H1 (cell line): ENCODE results near the gene TMEM198. TPM values are rescaled to one million over a fixed set of nuclear protein-coding genes. Genes with fewer than 3 reads are reported as not detected.

Experiments used
- CTCF ChIA-PET: fragments of 300-600 bp; sonication (Branson Sonifier 250); formaldehyde crosslinking; loops from one replicate; lab custom pipeline; 2021; ENCODE audit not compliant: partially characterized antibody; lab: Charles Lee
- POLR2A ChIA-PET: fragments of 300-600 bp; sonication (Branson Sonifier 250); formaldehyde crosslinking; loops from one replicate; lab custom pipeline; 2021; ENCODE audit warnings: inconsistent platforms; ENCODE audit not compliant: partially characterized antibody; lab: Charles Lee
- DNase-seq, 2 experiments: peaks; one replicate each; pipeline versions ENCODE4 v3.0.0 to v3.0.0-alpha.2; 2010 to 2022; ENCODE audit warnings: low spot score in 2 of 2, low read depth in 1 of 2, mixed read lengths in 1 of 2
- FAIRE-seq: peaks from 2 replicates; lab custom pipeline; 2011; peaks lifted over from hg19 to GRCh38; lab: Jason Lieb, UNC
- H2AFZ ChIP-seq: 2 replicates; pipeline ENCODE4 v1.8.1; 2012; ENCODE audit warnings: low read length, inconsistent platforms
- H2AK5ac ChIP-seq: 2 replicates; pipeline ENCODE4 v1.6.1; 2013; ENCODE audit warnings: low read depth, low read length
- H2BK120ac ChIP-seq: replicated peaks from 2 replicates; pipeline ENCODE3; 2013; ENCODE audit warnings: low read depth, low read length, inconsistent platforms
- H2BK12ac ChIP-seq: 2 replicates; pipeline ENCODE4 v1.6.1; 2013; ENCODE audit warnings: low read depth, low read length
- H2BK15ac ChIP-seq: 2 replicates; pipeline ENCODE4 v1.6.1; 2013; ENCODE audit warnings: low read length
- H2BK20ac ChIP-seq: 2 replicates; pipeline ENCODE4 v1.6.1; 2013; ENCODE audit warnings: low read length
- H2BK5ac ChIP-seq: 2 replicates; pipeline ENCODE4 v1.6.1; 2013; ENCODE audit warnings: low read depth, low read length
- H3K14ac ChIP-seq: 2 replicates; pipeline ENCODE4 v1.6.1; 2013; ENCODE audit warnings: inconsistent platforms; ENCODE audit not compliant: insufficient read length
- H3K18ac ChIP-seq: 2 replicates; pipeline ENCODE4 v1.6.1; 2013; ENCODE audit warnings: low read length; ENCODE audit errors: extremely low read depth
- H3K23ac ChIP-seq: 2 replicates; pipeline ENCODE4 v1.6.1; 2013; ENCODE audit warnings: inconsistent platforms; ENCODE audit not compliant: insufficient read length
- H3K23me2 ChIP-seq: 2 replicates; pipeline ENCODE4 v1.6.1; 2013; ENCODE audit warnings: low read depth, low read length
- H3K27ac ChIP-seq: 2 replicates; pipeline ENCODE4 v1.6.1; 2011; ENCODE audit warnings: low read depth, low read length, inconsistent platforms
- H3K27me3 ChIP-seq, 4 experiments: replicated peaks in 1 of 4; 1 replicate in 1 of 4; 2 replicates in 3 of 4; pipeline versions ENCODE4 v1.6.1 to v1.8.1; 2011 to 2013; ENCODE audit warnings: low read length in 3 of 4, mild to moderate bottlenecking in 3 of 4, inconsistent platforms in 2 of 4, mixed read lengths in 2 of 4, moderate library complexity in 1 of 4; ENCODE audit not compliant: control insufficient read depth in 3 of 4, insufficient read depth in 3 of 4; ENCODE audit errors: extremely low read depth in 1 of 4
- H3K36me3 ChIP-seq, 4 experiments: 2 replicates each; pipeline versions ENCODE4 v1.6.1 to v1.8.1; 2011 to 2013; ENCODE audit warnings: mild to moderate bottlenecking in 4 of 4, low read length in 3 of 4, moderate library complexity in 2 of 4, control low read depth in 1 of 4, inconsistent platforms in 1 of 4; ENCODE audit not compliant: insufficient read depth in 4 of 4, control insufficient read depth in 2 of 4
- H3K4ac ChIP-seq: replicated peaks from 2 replicates; pipeline ENCODE3; 2013; ENCODE audit warnings: low read length, low read depth, mixed read lengths, inconsistent platforms; ENCODE audit not compliant: insufficient read length
- H3K4me1 ChIP-seq, 4 experiments: replicated peaks in 1 of 4; 1 replicate in 1 of 4; 2 replicates in 3 of 4; pipeline versions ENCODE4 v1.6.1 to v1.8.1; 2011 to 2013; ENCODE audit warnings: low read length in 3 of 4, inconsistent platforms in 2 of 4, mixed read lengths in 1 of 4; ENCODE audit not compliant: insufficient read depth in 4 of 4, control insufficient read depth in 3 of 4
- H3K4me2 ChIP-seq, 2 experiments: 2 replicates each; pipeline versions ENCODE4 v1.6.1 to v1.8.1; 2011 to 2013; ENCODE audit warnings: low read depth in 2 of 2, low read length in 2 of 2, control low read depth in 1 of 2, inconsistent platforms in 1 of 2, mild to moderate bottlenecking in 1 of 2; ENCODE audit not compliant: insufficient read depth in 1 of 2
- H3K4me3 ChIP-seq, 4 experiments: fragments of 200-600, 300-600 bp in 1 of 4; sonication (generic), shearing (Covaris generic), sonication (Bioruptor Twin) in 1 of 4; 2 replicates each; pipeline versions ENCODE4 v1.5.1 to v1.8.1; 2011 to 2016; ENCODE audit warnings: low read length in 4 of 4, low read depth in 3 of 4, control low read depth in 2 of 4, inconsistent platforms in 2 of 4, mild to moderate bottlenecking in 2 of 4, mixed read lengths in 1 of 4, moderate library complexity in 1 of 4; ENCODE audit not compliant: insufficient read depth in 2 of 4; ENCODE audit errors: extremely low read depth in 1 of 4
- H3K56ac ChIP-seq: replicated peaks from 2 replicates; pipeline ENCODE3; 2013; ENCODE audit warnings: low read depth, mild to moderate bottlenecking, mixed read lengths, low read length, inconsistent platforms; ENCODE audit not compliant: insufficient read length
- H3K79me1 ChIP-seq: 2 replicates; pipeline ENCODE4 v1.6.1; 2013; ENCODE audit warnings: low read depth, low read length, control low read depth
- H3K79me2 ChIP-seq, 2 experiments: 2 replicates each; pipeline versions ENCODE4 v1.6.1 to v1.8.1; 2012 to 2013; ENCODE audit warnings: low read length in 2 of 2, mild to moderate bottlenecking in 2 of 2, inconsistent platforms in 1 of 2; ENCODE audit not compliant: insufficient read depth in 2 of 2, control insufficient read depth in 1 of 2
- H3K9ac ChIP-seq, 4 experiments: replicated peaks in 1 of 4; 1 replicate in 1 of 4; 2 replicates in 3 of 4; pipeline versions ENCODE4 v1.6.1 to v1.8.1; 2011 to 2013; ENCODE audit warnings: low read depth in 3 of 4, low read length in 3 of 4, control low read depth in 2 of 4, mild to moderate bottlenecking in 2 of 4, moderate library complexity in 2 of 4, inconsistent platforms in 1 of 4; ENCODE audit errors: extremely low read depth in 1 of 4
- H3K9me3 ChIP-seq, 2 experiments: 2 replicates each; pipeline versions ENCODE4 v1.6.1 to v1.8.1; 2012 to 2013; ENCODE audit warnings: mild to moderate bottlenecking in 2 of 2, moderate library complexity in 2 of 2, control low read depth in 1 of 2, inconsistent platforms in 1 of 2, low read depth in 1 of 2, low read length in 1 of 2, mixed read lengths in 1 of 2; ENCODE audit not compliant: insufficient read depth in 2 of 2
- H4K20me1 ChIP-seq, 2 experiments: replicated peaks in 1 of 2; 2 replicates each; pipeline versions ENCODE3 to v1.8.1; 2011 to 2013; ENCODE audit warnings: inconsistent platforms in 2 of 2, low read length in 2 of 2, mild to moderate bottlenecking in 1 of 2; ENCODE audit not compliant: insufficient read depth in 2 of 2, control insufficient read depth in 1 of 2
- H4K5ac ChIP-seq: 2 replicates; pipeline ENCODE4 v1.6.1; 2013; ENCODE audit warnings: low read length, low read depth, mixed read lengths, inconsistent platforms; ENCODE audit not compliant: insufficient read length
- H4K8ac ChIP-seq: 2 replicates; pipeline ENCODE4 v1.8.0; 2013; ENCODE audit warnings: mild to moderate bottlenecking, moderate library complexity, low read length, inconsistent platforms; ENCODE audit not compliant: insufficient read depth; ENCODE audit errors: extremely low read depth
- H4K91ac ChIP-seq: replicated peaks from 2 replicates; pipeline ENCODE3; 2013; ENCODE audit warnings: low read length, mixed read lengths, inconsistent platforms; ENCODE audit not compliant: insufficient read length
- ASH2L ChIP-seq: fragments of 200-600, 300-600 bp; sonication (generic); IDR thresholded peaks from one replicate; pipeline ENCODE4 v1.7.1; 2017; ENCODE audit warnings: low read length
- CEBPB ChIP-seq: IDR thresholded peaks from 2 replicates; pipeline ENCODE4 v1.6.1; 2012; ENCODE audit warnings: low read depth, low read length
- EP300 ChIP-seq, 2 experiments: IDR thresholded peaks; 1 replicate in 1 of 2; 2 replicates in 1 of 2; pipeline ENCODE4 v1.6.1; 2011 to 2012; ENCODE audit warnings: low read depth in 2 of 2, low read length in 2 of 2, mild to moderate bottlenecking in 2 of 2, borderline replicate concordance in 1 of 2, inconsistent platforms in 1 of 2, moderate library complexity in 1 of 2
- FOSL1 ChIP-seq: IDR thresholded peaks from 2 replicates; pipeline ENCODE4 v1.6.1; 2011; ENCODE audit warnings: mild to moderate bottlenecking, low read depth, low read length, moderate library complexity; ENCODE audit not compliant: insufficient read depth
- SP2 ChIP-seq: IDR thresholded peaks from 2 replicates; pipeline ENCODE4 v1.6.1; 2012; ENCODE audit warnings: mild to moderate bottlenecking, low read length, inconsistent platforms
- SP4 ChIP-seq: IDR thresholded peaks from 2 replicates; pipeline ENCODE4 v1.6.1; 2012; ENCODE audit warnings: low read length, inconsistent platforms
- ZNF274 ChIP-seq: IDR thresholded peaks from 2 replicates; pipeline ENCODE4 v1.7.0; 2012; ENCODE audit warnings: low read length, borderline replicate concordance; ENCODE audit errors: extremely low read depth
- WGBS, 2 experiments: shearing (Covaris generic) in 1 of 2; methylation state at CpG; one replicate each; pipeline versions ENCODE4 v1.1.6 to v1.1.7; 2013 to 2015; ENCODE audit warnings: low lambda C conversion rate in 2 of 2, mixed read lengths in 2 of 2, inconsistent platforms in 1 of 2, low coverage in 1 of 2, missing lambda C conversion rate in 1 of 2; ENCODE audit not compliant: insufficient replicate concordance in 2 of 2, insufficient coverage in 1 of 2, insufficient read length in 1 of 2; ENCODE audit errors: extremely low coverage in 1 of 2, missing lambda C conversion rate in 1 of 2; 5-methylcytosine and 5-hydroxymethylcytosine counted together
- polyA plus RNA-seq, 7 experiments: library from polyadenylated mRNA; depleted of rRNA in 3 of 7; stranded (reverse) in 5 of 7; unstranded in 2 of 7; fragments of >200 nt in 5 of 7; fragments of 200-250 nt in 2 of 7; gene quantifications; 1 replicate in 5 of 7; 2 replicates in 1 of 7; 4 replicates in 1 of 7; pipeline versions ENCODE4 v1.2.1 to v1.2.3, GENCODE V29; 2011 to 2013; ENCODE audit warnings: missing spikeins in 2 of 7, mixed read lengths in 2 of 7
- total RNA-seq: library from RNA; stranded (reverse); fragmentation: NEBNext Ultra II Directional; extraction: Animal tissue kit (Norgen Biotek cat#: 25700); gene quantifications from 2 replicates; pipeline ENCODE4 v1.2.1, GENCODE V29; 2021
- TF ChIP-seq, protein P1 (sequence below): IDR thresholded peaks from 2 replicates; pipeline ENCODE4 v1.6.1; 2012; ENCODE audit warnings: low read length, inconsistent platforms

The TMEM198 gene
- total and polyA plus RNA-seq, 2 of the 8 experiments (the other 6 are each of a cell fraction or from before 2014, with no cell fraction given) = 10.2 to 10.4 TPM

DNA sequence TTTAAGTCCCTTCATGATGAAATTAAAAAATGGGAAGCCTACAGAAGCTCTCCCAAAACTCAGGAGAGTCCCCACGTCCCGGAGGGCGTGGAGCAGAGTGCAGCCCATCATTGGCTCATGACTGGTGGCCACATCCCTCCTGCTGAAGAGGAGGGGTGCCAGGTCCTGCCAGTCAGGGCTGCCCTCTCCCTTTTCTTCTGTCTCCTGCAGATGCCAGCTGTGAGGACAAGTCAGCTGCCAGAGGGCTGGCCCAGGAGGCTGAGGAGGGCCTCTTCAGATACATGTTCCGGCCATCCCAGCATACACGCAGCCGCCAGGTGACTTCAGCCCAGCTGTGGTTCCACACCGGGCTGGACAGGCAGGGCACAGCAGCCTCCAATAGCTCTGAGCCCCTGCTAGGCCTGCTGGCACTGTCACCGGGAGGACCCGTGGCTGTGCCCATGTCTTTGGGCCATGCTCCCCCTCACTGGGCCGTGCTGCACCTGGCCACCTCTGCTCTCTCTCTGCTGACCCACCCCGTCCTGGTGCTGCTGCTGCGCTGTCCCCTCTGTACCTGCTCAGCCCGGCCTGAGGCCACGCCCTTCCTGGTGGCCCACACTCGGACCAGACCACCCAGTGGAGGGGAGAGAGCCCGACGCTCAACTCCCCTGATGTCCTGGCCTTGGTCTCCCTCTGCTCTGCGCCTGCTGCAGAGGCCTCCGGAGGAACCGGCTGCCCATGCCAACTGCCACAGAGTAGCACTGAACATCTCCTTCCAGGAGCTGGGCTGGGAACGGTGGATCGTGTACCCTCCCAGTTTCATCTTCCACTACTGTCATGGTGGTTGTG lies 30.9 kb downstream of the TMEM198 start:
- Histone ChIP-seq H3K4me3 (no peak overlapping the region), H3K9me3 (no peaks in the 10 kb centered on the region), H2AFZ (no peak overlapping the region), H3K36me3 (peaks cover 0 to 2% (median 0%) of the 10 kb centered on the region in 4 experiments; a peak in 1 of 8 replicates), H3K4me1 (peaks cover 7 to 33% (median 25%) of the 10 kb centered on the region in 4 experiments), H3K18ac (no peak overlapping the region; the same call in none of the 2 replicates), H3K79me2 (peaks cover 0 to 2% of the 10 kb centered on the region in 2 experiments; a peak in 2 of 4 replicates), H3K9ac (no peak overlapping the region), H4K8ac (no peak overlapping the region; the same call in 1 of the 2 replicates), H3K27ac (no peak overlapping the region), H2BK20ac (peak overlapping the region; percentile 66; the same call in 1 of the 2 replicates), H3K4me2 (no peak overlapping the region), H3K14ac (no peak overlapping the region), H3K27me3 (peaks cover 0 to 2% (median 0%) of the 10 kb centered on the region in 4 experiments; a peak in 2 of 7 replicates), H3K23ac (no peak overlapping the region), H3K23me2 (peaks cover 10% of the 10 kb centered on the region; the same call in 1 of the 2 replicates), H3K79me1 (no peaks in the 10 kb centered on the region), H2BK15ac (peak overlapping the region; percentile 19), H3K56ac (no peak overlapping the region), H2BK5ac (no peak overlapping the region), H4K20me1 (no peaks in the 10 kb centered on the region), H4K5ac (no peak overlapping the region), H4K91ac (peak overlapping the region; percentile 17), H2AK5ac (peak overlapping the region; percentile 78; the same call in 1 of the 2 replicates), H2BK120ac (no peak overlapping the region), H3K4ac (no peak overlapping the region), H2BK12ac (peak overlapping the region; percentile 92; the same call in 1 of the 2 replicates)
- TF ChIP-seq ZNF274 = no peak
- no peak for TF ChIP-seq SP4
- TF ChIP-seq FOSL1 = no peak
- no peak for TF ChIP-seq CEBPB
- TF ChIP-seq, protein P1, sequence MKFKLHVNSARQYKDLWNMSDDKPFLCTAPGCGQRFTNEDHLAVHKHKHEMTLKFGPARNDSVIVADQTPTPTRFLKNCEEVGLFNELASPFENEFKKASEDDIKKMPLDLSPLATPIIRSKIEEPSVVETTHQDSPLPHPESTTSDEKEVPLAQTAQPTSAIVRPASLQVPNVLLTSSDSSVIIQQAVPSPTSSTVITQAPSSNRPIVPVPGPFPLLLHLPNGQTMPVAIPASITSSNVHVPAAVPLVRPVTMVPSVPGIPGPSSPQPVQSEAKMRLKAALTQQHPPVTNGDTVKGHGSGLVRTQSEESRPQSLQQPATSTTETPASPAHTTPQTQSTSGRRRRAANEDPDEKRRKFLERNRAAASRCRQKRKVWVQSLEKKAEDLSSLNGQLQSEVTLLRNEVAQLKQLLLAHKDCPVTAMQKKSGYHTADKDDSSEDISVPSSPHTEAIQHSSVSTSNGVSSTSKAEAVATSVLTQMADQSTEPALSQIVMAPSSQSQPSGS = no peak
- no peak for TF ChIP-seq SP2
- no peak for TF ChIP-seq ASH2L
- TF ChIP-seq EP300 (IDR thresholded peaks at IDR 0.05; ENCODE audit: borderline replicate concordance in 1 of 2, low read depth in 2 of 2, low read length in 2 of 2) = no peak
- POLR2A ChIA-PET = interaction anchor here (1.2 to 18.6 kb wide), 4 partner anchors 16 to 33 kb away, joined by 3 to 293 read pairs (median 22); partner anchors contain the start of gene STK11IP
- DNase-seq = no peak
- CTCF ChIA-PET = interaction anchor here (0.6 to 4.3 kb wide), 7 partner anchors 10 to 81 kb away, joined by 3 to 64 read pairs (median 6); partner anchors contain the start of gene STK11IP
- WGBS, 2 experiments = 90% methylated on average over 21 of the region's 22 CpGs; no CpG with 5 or more reads in 1 of the 2 experiments
- FAIRE-seq = no peak
